ENCODE data around the gene SARDH.
A peak's percentile ranks its signal among the peaks of the same experiment; 100 is the strongest.

Gene SARDH

GRCh38 chr9:133712221-133713100 is 25.7 kb downstream of the SARDH start:
- DNase-seq: no peak

- DNase-seq: no peak
These were observed 26.5 kb downstream of the SARDH start for GRCh38 chr9:133711428-133712220.

- DNase-seq: no peak
These were observed 27.3 kb downstream of the SARDH start for GRCh38 chr9:133710661-133711427.

- no peak for DNase-seq
These were observed 28.2 kb downstream of the SARDH start for GRCh38 chr9:133709691-133710571.

- peak; percentile 42 to 68 for DNase-seq
These were observed 29.0 kb downstream of the SARDH start for GRCh38 chr9:133709015-133709611.

GRCh38 chr9:133708246-133709014 is 29.7 kb downstream of the SARDH start:
- DNase-seq: no peak

GRCh38 chr9:133707763-133708245 is 30.3 kb downstream of the SARDH start:
- DNase-seq: no peak

GRCh38 chr9:133707065-133707762 is 30.9 kb downstream of the SARDH start:
- no peak for DNase-seq

- DNase-seq: no peak
These were observed 31.7 kb downstream of the SARDH start for GRCh38 chr9:133706307-133707050.

- DNase-seq: no peak
These were observed 32.6 kb downstream of the SARDH start for GRCh38 chr9:133705576-133705975.

GRCh38 chr9:133704711-133705181 is 33.4 kb downstream of the SARDH start:
- no peak for DNase-seq

GRCh38 chr9:133703591-133704399 is 34.4 kb downstream of the SARDH start:
- DNase-seq: no peak

- no peak for DNase-seq
These were observed 35.2 kb downstream of the SARDH start for GRCh38 chr9:133702798-133703590.

GRCh38 chr9:133701981-133702797 is 36.0 kb downstream of the SARDH start:
- peak; percentile 62 to 67 for DNase-seq

GRCh38 chr9:133701321-133701980 is 36.7 kb downstream of the SARDH start:
- peak in 1 of 2 donors; percentile 42 for DNase-seq

- no peak for DNase-seq
These were observed 37.3 kb downstream of the SARDH start for GRCh38 chr9:133700819-133701320.

All from CD4-positive, alpha-beta T cell treated with Interleukin-4 for 1 hour (primary cell).